Keratinocyte (primary cell): Measurements from ENCODE around the gene ZNF69. TPM values are rescaled to one million over a fixed set of nuclear protein-coding genes. Genes with fewer than 3 reads are reported as not detected.
"Not testable (repeated sequence)": the region's sequence is repeated elsewhere in the genome, so short reads cannot be mapped to it uniquely, and the experiment has no call there.

ENCODE experiments used
- DNase-seq: peaks from one replicate; pipeline ENCODE4 v3.0.0-alpha.2; 2011; ENCODE audit warnings: low read depth, missing footprints, low spot score
- FAIRE-seq: peaks from 2 replicates; lab custom pipeline; 2011; peaks lifted over from hg19 to GRCh38; lab: Jason Lieb, UNC
- H2AFZ ChIP-seq: 2 replicates; pipeline ENCODE4 v1.6.0; 2012; ENCODE audit warnings: low read length, control low read depth, inconsistent platforms; ENCODE audit not compliant: control insufficient read depth
- H3K27ac ChIP-seq: 2 replicates; pipeline ENCODE4 v1.5.1; 2011; ENCODE audit warnings: low read length; ENCODE audit not compliant: control insufficient read depth, insufficient read depth
- H3K27me3 ChIP-seq: 3 replicates; pipeline ENCODE4 v1.6.0; 2011; ENCODE audit warnings: low read length; ENCODE audit not compliant: control insufficient read depth, insufficient read depth; ENCODE audit errors: extremely low read depth
- H3K36me3 ChIP-seq, 2 experiments: 2 replicates in 1 of 2; 3 replicates in 1 of 2; pipeline ENCODE4 v1.5.1; 2011; ENCODE audit warnings: low read length in 2 of 2, mild to moderate bottlenecking in 1 of 2; ENCODE audit not compliant: control insufficient read depth in 2 of 2, insufficient read depth in 2 of 2; ENCODE audit errors: extremely low read depth in 1 of 2
- H3K4me1 ChIP-seq: 3 replicates; pipeline ENCODE4 v1.5.1; 2011; ENCODE audit warnings: low read length; ENCODE audit not compliant: control insufficient read depth, insufficient read depth; ENCODE audit errors: extremely low read depth
- H3K4me2 ChIP-seq: 3 replicates; pipeline ENCODE4 v1.6.0; 2011; ENCODE audit warnings: low read depth, low read length; ENCODE audit not compliant: control insufficient read depth, insufficient read depth; ENCODE audit errors: extremely low read depth
- H3K4me3 ChIP-seq, 3 experiments: fragments of 200-600 bp in 1 of 3; sonication (generic) in 1 of 3; 2 replicates in 2 of 3; 3 replicates in 1 of 3; pipeline ENCODE4 v1.5.1; 2011 to 2016; ENCODE audit warnings: low read length in 3 of 3, mild to moderate bottlenecking in 3 of 3, control low read depth in 2 of 3, inconsistent platforms in 1 of 3, low read depth in 1 of 3, mixed read lengths in 1 of 3, mixed run types in 1 of 3, moderate library complexity in 1 of 3; ENCODE audit not compliant: control insufficient read depth in 2 of 3, insufficient read depth in 2 of 3; ENCODE audit errors: extremely low read depth in 1 of 3
- H3K79me2 ChIP-seq: 2 replicates; pipeline ENCODE4 v1.6.0; 2012; ENCODE audit warnings: low read length; ENCODE audit not compliant: control insufficient read depth, insufficient read depth
- H3K9ac ChIP-seq: 3 replicates; pipeline ENCODE4 v1.6.0; 2011; ENCODE audit warnings: low read length; ENCODE audit not compliant: control insufficient read depth, insufficient read depth; ENCODE audit errors: extremely low read depth
- H3K9me1 ChIP-seq: 3 replicates; pipeline ENCODE4 v1.6.0; 2011; ENCODE audit warnings: low read length; ENCODE audit not compliant: control insufficient read depth, insufficient read depth; ENCODE audit errors: extremely low read depth
- H3K9me3 ChIP-seq: 2 replicates; pipeline ENCODE4 v1.5.1; 2012; ENCODE audit warnings: low read depth, low read length; ENCODE audit not compliant: control insufficient read depth
- H4K20me1 ChIP-seq: 3 replicates; pipeline ENCODE4 v1.6.0; 2011; ENCODE audit warnings: low read length; ENCODE audit not compliant: control insufficient read depth, insufficient read depth; ENCODE audit errors: extremely low read depth
- CTCF ChIP-seq, 3 experiments: IDR thresholded peaks in 1 of 3; conservative IDR thresholded peaks in 1 of 3; optimal IDR thresholded peaks in 1 of 3; 2 replicates in 2 of 3; 3 replicates in 1 of 3; pipeline versions ENCODE3 to v1.5.1; 2011; ENCODE audit warnings: low read length in 3 of 3, mild to moderate bottlenecking in 3 of 3, moderate library complexity in 2 of 3, control low read depth in 1 of 3, inconsistent platforms in 1 of 3; ENCODE audit not compliant: insufficient read depth in 2 of 3; ENCODE audit errors: extremely low read depth in 1 of 3
- EZH2 ChIP-seq: IDR thresholded peaks from one replicate; pipeline ENCODE4 v1.6.1; 2012; ENCODE audit warnings: inconsistent platforms, mild to moderate bottlenecking, low read length, moderate library complexity
- dilution Hi-C: fragments of 300-500 bp; cut with MboI; formaldehyde crosslinking; loops from one replicate; pipeline ENCODE4 v1.7.0; 2020; ENCODE audit warnings: low sequenced_read_pairs; ENCODE audit not compliant: extremely low pct_ligation_motif_present
- polyA plus RNA-seq, 5 experiments: library from polyadenylated mRNA; depleted of rRNA in 3 of 5; stranded (reverse) in 3 of 5; stranded (forward) in 1 of 5; unstranded in 1 of 5; fragments of >200 nt; gene quantifications; 1 replicate in 1 of 5; 2 replicates in 3 of 5; 3 replicates in 1 of 5; pipeline versions ENCODE4 v1.2.1 to v1.2.3, GENCODE V29; 2011 to 2012; ENCODE audit warnings: missing spikeins in 2 of 5, low read depth in 1 of 5, low replicate concordance in 1 of 5

The ZNF69 gene
- polyA plus RNA-seq, 1 donor (not counting 4 experiments of a cell fraction or from before 2014, with no cell fraction given) = 0.56 TPM

GRCh38 chr19:11921852-11922495 is 34.4 kb downstream of the ZNF69 start:
- FAIRE-seq (no peak), DNase-seq (no peak)
- H3K9ac ChIP-seq = no peak overlapping the region
- H3K79me2 ChIP-seq = peaks cover 19% of the 10 kb centered on the region
- no peaks in the 10 kb centered on the region for H3K27me3 ChIP-seq
- no peak overlapping the region for H3K27ac ChIP-seq
- H3K4me1 ChIP-seq = peaks cover 14% of the 10 kb centered on the region
- TF ChIP-seq EZH2 (no peak), CTCF (optimal IDR thresholded peaks at IDR 0.05 in 1 of 3, IDR thresholded peaks at IDR 0.05 in 1 of 3, conservative IDR thresholded peaks at IDR 0.05 in 1 of 3; ENCODE audit: extremely low read depth in 1 of 3, insufficient read depth in 2 of 3, low read length in 3 of 3) (no peak)
- no peak overlapping the region for H3K4me2 ChIP-seq
- H3K9me1 ChIP-seq = no peaks in the 10 kb centered on the region
- no peak overlapping the region for H3K4me3 ChIP-seq
- no peaks in the 10 kb centered on the region for H3K36me3 ChIP-seq
- dilution Hi-C loops = no loop called here
- no peaks in the 10 kb centered on the region for H3K9me3 ChIP-seq
- H2AFZ ChIP-seq = no peak overlapping the region
- no peaks in the 10 kb centered on the region for H4K20me1 ChIP-seq

- no peaks in the 10 kb centered on the region for H4K20me1 ChIP-seq
- FAIRE-seq = peak; percentile 74
- H2AFZ ChIP-seq = peak within 1 kb of the TSS; percentile 94
- peak within 1 kb of the TSS; percentile 80 for H3K9ac ChIP-seq
- H3K4me3 ChIP-seq = peak within 1 kb of the TSS; percentile 78 to 98 (median 86)
- DNase-seq = peak; percentile 55
- TF ChIP-seq EZH2 = no peak
- no peak for TF ChIP-seq CTCF (optimal IDR thresholded peaks at IDR 0.05 in 1 of 3, IDR thresholded peaks at IDR 0.05 in 1 of 3, conservative IDR thresholded peaks at IDR 0.05 in 1 of 3; ENCODE audit: extremely low read depth in 1 of 3, insufficient read depth in 2 of 3, low read length in 3 of 3)
- peaks cover 0 to 1% of the 10 kb centered on the region in 2 experiments for H3K36me3 ChIP-seq
- H3K27ac ChIP-seq = peak within 1 kb of the TSS; percentile 72
- no peaks in the 10 kb centered on the region for H3K9me1 ChIP-seq
- H3K9me3 ChIP-seq = no peaks in the 10 kb centered on the region
- H3K4me1 ChIP-seq = peaks cover 14% of the 10 kb centered on the region
- dilution Hi-C loops = no loop called here
- peaks cover 42% of the 10 kb centered on the region for H3K79me2 ChIP-seq
- no peaks in the 10 kb centered on the region for H3K27me3 ChIP-seq
- peak within 1 kb of the TSS; percentile 80 for H3K4me2 ChIP-seq
These were observed 37.5 kb downstream of the ZNF69 start, which contains the start of gene ZNF700 for GRCh38 chr19:11924886-11925650. ZNF700 (plus strand) TSS chr19:11925107; CDS start chr19:11925211, 104 bp downstream.

- H3K36me3 ChIP-seq, dilution Hi-C loops, FAIRE-seq, H4K20me1 ChIP-seq, DNase-seq, H3K9me3 ChIP-seq, H3K27me3 ChIP-seq, H3K9me1 ChIP-seq: not testable (repeated sequence)
- peak overlapping the region; percentile 94 for H2AFZ ChIP-seq
- peak overlapping the region; percentile 80 for H3K4me2 ChIP-seq
- peak overlapping the region; percentile 80 for H3K9ac ChIP-seq
- peak overlapping the region; percentile 72 for H3K27ac ChIP-seq
- peaks cover 14% of the 10 kb centered on the region for H3K4me1 ChIP-seq
- peaks cover 46% of the 10 kb centered on the region for H3K79me2 ChIP-seq
- H3K4me3 ChIP-seq = peak overlapping the region; percentile 78 to 98 (median 86)
These were observed 38.1 kb downstream of the ZNF69 start for GRCh38 chr19:11925651-11926187.
